A549 (cell line): ENCODE results near the gene PPL. TPM values are rescaled to one million over a fixed set of nuclear protein-coding genes. Genes with fewer than 3 reads are reported as not detected.

Experiments
- ATAC-seq, 2 experiments: fragments of 200-7000 bp in 1 of 2; fragments of >200 bp in 1 of 2; cut with Nextera tagmentation in 1 of 2; cut with Tn5 transposase in 1 of 2; 3 replicates each; pipeline versions ENCODE4 v1.8.0 to v1.9.1; 2018 to 2020; ENCODE audit warnings: mild to moderate bottlenecking in 1 of 2, moderate library complexity in 1 of 2
- CTCF ChIA-PET: fragments of 300-600 bp; sonication (Branson Sonifier 250); formaldehyde crosslinking; extraction: SDS; loops from one replicate; lab custom pipeline; 2021; ENCODE audit warnings: antibody characterized with exemption, inconsistent platforms; lab: Yijun Ruan, JAX
- POLR2A ChIA-PET: fragments of 350-600 bp; formaldehyde crosslinking; extraction: SDS; loops from one replicate; lab custom pipeline; 2021; ENCODE audit warnings: antibody characterized with exemption, inconsistent platforms; lab: Yijun Ruan, JAX
- DNase-seq, 2 experiments: peaks; one replicate each; pipeline versions ENCODE4 v3.0.0 to v3.0.0-alpha.2; 2011 to 2016; ENCODE audit warnings: low read depth in 1 of 2, low spot score in 1 of 2
- FAIRE-seq: peaks from 2 replicates; lab custom pipeline; 2011; peaks lifted over from hg19 to GRCh38; lab: Jason Lieb, UNC
- H3K27ac ChIP-seq, 2 experiments: fragments of >200 bp; sonication (Bioruptor Twin); formaldehyde crosslinking; 3 replicates each; pipeline ENCODE4 v1.5.1; 2016 to 2017
- H3K4me1 ChIP-seq: fragments of >200 bp; sonication (Bioruptor Twin); formaldehyde crosslinking; 3 replicates; pipeline ENCODE4 v1.6.1; 2016
- H3K4me2 ChIP-seq: fragments of >200 bp; sonication (Bioruptor Twin); formaldehyde crosslinking; 3 replicates; pipeline ENCODE4 v1.6.1; 2016
- H3K4me3 ChIP-seq: fragments of >200 bp; sonication (Bioruptor Twin); formaldehyde crosslinking; 3 replicates; pipeline ENCODE4 v1.5.1; 2016
- H3K9me3 ChIP-seq: fragments of >200 bp; sonication (Bioruptor Twin); formaldehyde crosslinking; 3 replicates; pipeline ENCODE4 v1.6.1; 2016
- CBX2 ChIP-seq: fragments of 200-600 bp; sonication (generic); IDR thresholded peaks from 2 replicates; pipeline ENCODE4 v1.6.1; 2016; ENCODE audit warnings: low read depth, mild to moderate bottlenecking, borderline replicate concordance
- CBX8 ChIP-seq: fragments of 200-600 bp; sonication (generic); IDR thresholded peaks from 2 replicates; pipeline ENCODE4 v1.6.1; 2016
- CHD2 ChIP-seq: fragments of 150-350 bp; IDR thresholded peaks from 2 replicates; pipeline ENCODE4 v1.6.1; 2014; ENCODE audit warnings: low read length; ENCODE audit not compliant: partially characterized antibody
- CHD4 ChIP-seq: fragments of 200-600 bp; sonication (generic); IDR thresholded peaks from 2 replicates; pipeline ENCODE4 v1.6.1; 2016; ENCODE audit warnings: antibody characterized with exemption, mild to moderate bottlenecking, borderline replicate concordance
- EHF ChIP-seq: fragments of 250-450 bp; sonication (Bioruptor Pico); IDR thresholded peaks from 2 replicates; pipeline ENCODE4 v1.5.0; 2020; ENCODE audit warnings: mild to moderate bottlenecking
- EP300 ChIP-seq, 2 experiments: fragments of >200 bp; sonication (Bioruptor Twin); formaldehyde crosslinking; IDR thresholded peaks; 2 replicates in 1 of 2; 3 replicates in 1 of 2; pipeline ENCODE4 v1.6.1; 2016 to 2017
- ESRRA ChIP-seq: fragments of 150-350 bp; IDR thresholded peaks from 2 replicates; pipeline ENCODE4 v1.6.1; 2014; ENCODE audit warnings: mild to moderate bottlenecking, low read length, borderline replicate concordance
- HDAC2 ChIP-seq: fragments of 200-600 bp; sonication (generic); IDR thresholded peaks from 2 replicates; pipeline ENCODE4 v1.6.1; 2016
- HOXA7 ChIP-seq: fragments of 250-450 bp; sonication (Bioruptor Pico); IDR thresholded peaks from 2 replicates; pipeline ENCODE4 v1.5.0; 2020; ENCODE audit warnings: mild to moderate bottlenecking, moderate library complexity
- HOXB5 ChIP-seq: fragments of 250-450 bp; sonication (Bioruptor Pico); IDR thresholded peaks from 2 replicates; pipeline ENCODE4 v1.5.0; 2020; ENCODE audit warnings: mild to moderate bottlenecking, moderate library complexity
- JUN ChIP-seq, 2 experiments: fragments of >200 bp; sonication (Bioruptor Twin); formaldehyde crosslinking; IDR thresholded peaks; 2 replicates in 1 of 2; 3 replicates in 1 of 2; pipeline ENCODE4 v1.6.1; 2016 to 2017
- KDM1A ChIP-seq: fragments of 200-600 bp; sonication (generic); IDR thresholded peaks from 2 replicates; pipeline ENCODE4 v1.6.1; 2016; ENCODE audit warnings: low read depth, mild to moderate bottlenecking
- MYC ChIP-seq: IDR thresholded peaks from 2 replicates; pipeline ENCODE4 v1.6.1; 2012; ENCODE audit warnings: mild to moderate bottlenecking, inconsistent platforms, low read length, improper control_type of control experiment, borderline replicate concordance
- NFE2L2 ChIP-seq: fragments of 150-350 bp; conservative IDR thresholded peaks from 2 replicates; pipeline ENCODE4 v1.6.1; 2014; ENCODE audit warnings: low read length
- NR3C1 ChIP-seq: fragments of >200 bp; sonication (Bioruptor Twin); formaldehyde crosslinking; IDR thresholded peaks from 3 replicates; pipeline ENCODE4 v1.6.1; 2017
- PHF8 ChIP-seq: fragments of 200-600 bp; sonication (generic); IDR thresholded peaks from 2 replicates; pipeline ENCODE4 v1.6.1; 2016; ENCODE audit warnings: low read depth, mild to moderate bottlenecking, antibody characterized with exemption, moderate library complexity, borderline replicate concordance
- POLR2AphosphoS2 ChIP-seq: conservative IDR thresholded peaks from 2 replicates; pipeline ENCODE4 v1.6.1; 2012; ENCODE audit warnings: low read length, improper control_type of control experiment, inconsistent platforms
- RARB ChIP-seq: fragments of 250-450 bp; sonication (Bioruptor Pico); IDR thresholded peaks from 2 replicates; pipeline ENCODE4 v1.8.0; 2021; ENCODE audit warnings: mild to moderate bottlenecking, moderate library complexity
- SMC3 ChIP-seq: fragments of >200 bp; sonication (Bioruptor Twin); formaldehyde crosslinking; IDR thresholded peaks from 3 replicates; pipeline ENCODE4 v1.6.1; 2018; ENCODE audit warnings: inconsistent platforms
- WGBS: methylation state at CpG from one replicate; pipeline ENCODE4 v1.1.6; 2017; ENCODE audit errors: missing lambda C conversion rate; 5-methylcytosine and 5-hydroxymethylcytosine counted together
- polyA plus RNA-seq, 4 experiments: library from polyadenylated mRNA; depleted of rRNA in 3 of 4; stranded (reverse); fragments of >200 nt; fragmentation: RNase III in 1 of 4; extraction: RNeasy Plus Mini Kit Qiagen cat#74134 plus additional on column Dnase treatment in 1 of 4; gene quantifications; 2 replicates in 3 of 4; 3 replicates in 1 of 4; pipeline ENCODE4 v1.2.3, GENCODE V29; 2011 to 2017
- TF ChIP-seq, protein P1 (sequence below): fragments of >200 bp; sonication (Bioruptor Twin); formaldehyde crosslinking; IDR thresholded peaks from 3 replicates; pipeline ENCODE4 v1.5.1; 2016
- TF ChIP-seq, protein P2 (sequence below): fragments of >200 bp; sonication (Bioruptor Twin); formaldehyde crosslinking; IDR thresholded peaks from 2 replicates; pipeline ENCODE4 v1.6.1; 2016
- TF ChIP-seq, protein P3 (sequence below): fragments of >200 bp; sonication (Bioruptor Twin); formaldehyde crosslinking; IDR thresholded peaks from 3 replicates; pipeline ENCODE4 v1.6.1; 2016

The PPL gene
- polyA plus RNA-seq, 2 of the 4 experiments (the other 2 are of a cell fraction) = 1.8 to 2.6 TPM

DNA sequence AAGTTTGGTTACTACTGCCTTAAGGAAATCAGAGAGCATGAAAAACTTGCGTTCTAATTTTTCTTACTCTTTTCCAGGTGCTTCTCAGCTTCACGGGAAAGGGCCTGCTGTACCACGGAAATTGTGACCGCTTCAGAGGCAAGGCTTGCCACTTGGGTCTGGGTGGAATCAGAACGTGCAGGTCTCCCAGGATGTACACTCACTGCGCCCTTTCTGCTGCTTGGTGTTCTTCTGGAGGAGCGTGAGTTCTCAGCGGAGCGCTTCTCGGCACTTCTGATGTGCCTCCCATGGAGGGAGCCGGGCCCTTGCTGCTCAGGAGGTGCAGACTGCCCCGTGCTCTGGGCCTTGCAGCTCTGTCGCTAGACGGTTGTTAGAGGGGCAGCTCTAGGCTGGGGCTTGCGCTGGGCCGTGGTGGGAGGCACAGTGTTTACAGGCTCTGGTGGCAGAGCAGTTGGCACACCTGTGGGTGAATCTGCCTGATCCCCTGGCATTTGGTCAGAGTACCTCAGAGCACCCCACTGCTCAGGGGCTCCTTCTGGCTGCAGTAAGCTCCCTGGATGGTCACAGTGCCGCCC lies 56.9 kb downstream of the PPL start (continued):
- no peak for TF ChIP-seq EP300 (IDR thresholded peaks at IDR 0.05)
- TF ChIP-seq CHD2 = no peak
- TF ChIP-seq CHD4 = no peak
- TF ChIP-seq HOXB5 = no peak
- TF ChIP-seq CBX8 = no peak
- TF ChIP-seq CBX2 = no peak
- no peak for TF ChIP-seq NFE2L2

DNA sequence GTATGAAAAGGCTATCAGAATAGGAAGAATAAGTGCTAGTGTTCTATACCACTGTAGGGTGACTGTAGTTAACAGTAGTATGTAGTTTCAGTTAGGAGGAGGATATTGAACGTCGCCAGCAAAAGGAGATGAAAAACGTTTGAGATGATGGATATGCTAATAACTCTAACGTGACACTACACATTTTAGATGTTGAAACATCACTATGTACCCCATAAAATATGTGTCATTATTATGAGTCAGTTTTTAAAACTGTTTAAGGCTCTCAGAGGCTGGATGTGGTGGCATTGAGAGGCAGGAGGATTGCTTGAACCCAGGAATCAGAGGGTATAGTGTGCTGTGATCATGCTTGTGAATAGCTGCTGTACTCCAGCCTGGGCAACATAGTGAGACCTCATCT lies 57.9 kb downstream of the PPL start:
- no peak for FAIRE-seq
- no peak overlapping the region for H3K27ac ChIP-seq
- no peaks in the 10 kb centered on the region for H3K9me3 ChIP-seq
- TF ChIP-seq HDAC2 (no peak), HOXB5 (no peak), KDM1A (no peak), SMC3 (no peak), EHF (CRISPR knock-in tag) (no peak), EP300 (IDR thresholded peaks at IDR 0.05) (no peak)
- 63% methylated on average over 4 of the region's 4 CpGs for WGBS
- ChIA-PET CTCF (interaction anchor here (1.9 kb wide), 1 partner anchor 17 kb away, joined by 5 read pairs; no protein-coding TSS in a partner anchor), POLR2A (no interaction called here)
- H3K4me3 ChIP-seq = no peak overlapping the region
- no peak overlapping the region for H3K4me2 ChIP-seq
- ATAC-seq = no peak
- no peaks in the 10 kb centered on the region for H3K4me1 ChIP-seq
- no peak for DNase-seq

DNA sequence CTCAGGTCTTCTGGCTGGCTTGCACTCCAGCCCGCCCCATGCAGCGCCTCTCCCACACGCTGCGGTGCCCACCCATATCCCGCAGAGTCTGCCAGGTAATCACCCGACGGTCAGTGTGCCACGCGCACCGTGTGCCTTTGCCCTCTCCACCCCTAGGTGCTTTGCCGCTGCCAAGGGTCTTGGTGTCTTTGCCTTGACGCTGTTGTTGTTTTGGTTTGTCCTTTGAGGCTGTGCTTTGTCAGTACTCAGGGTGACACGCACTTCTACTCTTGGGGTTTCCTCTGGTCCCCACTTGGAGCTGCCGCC lies 59.6 kb downstream of the PPL start:
- TF ChIP-seq, protein P1, sequence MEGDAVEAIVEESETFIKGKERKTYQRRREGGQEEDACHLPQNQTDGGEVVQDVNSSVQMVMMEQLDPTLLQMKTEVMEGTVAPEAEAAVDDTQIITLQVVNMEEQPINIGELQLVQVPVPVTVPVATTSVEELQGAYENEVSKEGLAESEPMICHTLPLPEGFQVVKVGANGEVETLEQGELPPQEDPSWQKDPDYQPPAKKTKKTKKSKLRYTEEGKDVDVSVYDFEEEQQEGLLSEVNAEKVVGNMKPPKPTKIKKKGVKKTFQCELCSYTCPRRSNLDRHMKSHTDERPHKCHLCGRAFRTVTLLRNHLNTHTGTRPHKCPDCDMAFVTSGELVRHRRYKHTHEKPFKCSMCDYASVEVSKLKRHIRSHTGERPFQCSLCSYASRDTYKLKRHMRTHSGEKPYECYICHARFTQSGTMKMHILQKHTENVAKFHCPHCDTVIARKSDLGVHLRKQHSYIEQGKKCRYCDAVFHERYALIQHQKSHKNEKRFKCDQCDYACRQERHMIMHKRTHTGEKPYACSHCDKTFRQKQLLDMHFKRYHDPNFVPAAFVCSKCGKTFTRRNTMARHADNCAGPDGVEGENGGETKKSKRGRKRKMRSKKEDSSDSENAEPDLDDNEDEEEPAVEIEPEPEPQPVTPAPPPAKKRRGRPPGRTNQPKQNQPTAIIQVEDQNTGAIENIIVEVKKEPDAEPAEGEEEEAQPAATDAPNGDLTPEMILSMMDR = no peak
- TF ChIP-seq JUN (IDR thresholded peaks at IDR 0.05) (no peak), POLR2AphosphoS2 (no peak), CBX8 (no peak), HOXA7 (CRISPR knock-in tag) (no peak), SMC3 (no peak), RARB (CRISPR knock-in tag) (no peak), NR3C1 (no peak), ESRRA (no peak), MYC (no peak), PHF8 (no peak), KDM1A (no peak), CHD2 (no peak)
- TF ChIP-seq, protein P2, sequence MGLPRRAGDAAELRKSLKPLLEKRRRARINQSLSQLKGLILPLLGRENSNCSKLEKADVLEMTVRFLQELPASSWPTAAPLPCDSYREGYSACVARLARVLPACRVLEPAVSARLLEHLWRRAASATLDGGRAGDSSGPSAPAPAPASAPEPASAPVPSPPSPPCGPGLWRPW = no peak
- TF ChIP-seq, protein P3, sequence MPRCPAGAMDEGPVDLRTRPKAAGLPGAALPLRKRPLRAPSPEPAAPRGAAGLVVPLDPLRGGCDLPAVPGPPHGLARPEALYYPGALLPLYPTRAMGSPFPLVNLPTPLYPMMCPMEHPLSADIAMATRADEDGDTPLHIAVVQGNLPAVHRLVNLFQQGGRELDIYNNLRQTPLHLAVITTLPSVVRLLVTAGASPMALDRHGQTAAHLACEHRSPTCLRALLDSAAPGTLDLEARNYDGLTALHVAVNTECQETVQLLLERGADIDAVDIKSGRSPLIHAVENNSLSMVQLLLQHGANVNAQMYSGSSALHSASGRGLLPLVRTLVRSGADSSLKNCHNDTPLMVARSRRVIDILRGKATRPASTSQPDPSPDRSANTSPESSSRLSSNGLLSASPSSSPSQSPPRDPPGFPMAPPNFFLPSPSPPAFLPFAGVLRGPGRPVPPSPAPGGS = no peak
- TF ChIP-seq, all 56 proteins: peak for 0
- FAIRE-seq = no peak
- H3K4me2 ChIP-seq = no peak overlapping the region
- ChIA-PET POLR2A (interaction anchor here (0.6 kb wide), 1 partner anchor 9 kb away, joined by 3 read pairs; no protein-coding TSS in a partner anchor), CTCF (interaction anchor here (0.8 kb wide), 1 partner anchor 14 kb away, joined by 3 read pairs; no protein-coding TSS in a partner anchor)
- no peak overlapping the region for H3K4me3 ChIP-seq
- ATAC-seq = no peak
- no peaks in the 10 kb centered on the region for H3K9me3 ChIP-seq
- WGBS = 97% methylated on average over 14 of the region's 14 CpGs
- H3K27ac ChIP-seq = no peak overlapping the region
- no peak for DNase-seq
- no peaks in the 10 kb centered on the region for H3K4me1 ChIP-seq
